ENCODE results near the gene UBE2Q2. TPM values are rescaled to one million over a fixed set of nuclear protein-coding genes. Genes with fewer than 3 reads are reported as not detected.
A peak's percentile ranks its signal among the peaks of the same experiment; 100 is the strongest.
"Not testable (repeated sequence)": the region's sequence is repeated elsewhere in the genome, so short reads cannot be mapped to it uniquely, and the experiment has no call there.

The UBE2Q2 gene
- polyA plus RNA-seq, 3 donors, result 13.6 to 22.1 (median 20.9) TPM

GRCh38 chr15:75801859-75802593 lies 41.2 kb upstream of the UBE2Q2 start:
- Histone ChIP-seq H2AFZ (ENCODE audit: insufficient read depth, low read depth, low read length, poor library complexity, severe bottlenecking) (peak overlapping the region; percentile 41), H3K79me2 (ENCODE audit: insufficient read depth, low read length) (no peaks in the 10 kb centered on the region), H4K20me1 (ENCODE audit: insufficient read depth, low read length) (no peaks in the 10 kb centered on the region), H3K27me3 (ENCODE audit: control insufficient read depth in 2 of 2, insufficient read depth in 2 of 2, low read length in 2 of 2) (peaks cover 13 to 16% of the 10 kb centered on the region in 2 donors), H3K9me3 (replicated peaks in 1 of 2; ENCODE audit: control insufficient read depth in 1 of 2, insufficient read depth in 1 of 2, low read length in 2 of 2) (no peaks in the 10 kb centered on the region), H3K4me2 (replicated peaks; ENCODE audit: extremely low read depth, low read length, poor library complexity, severe bottlenecking) (peak overlapping the region; percentile 67), H3K9ac (ENCODE audit: insufficient read depth, low read length, poor library complexity, severe bottlenecking) (no peak overlapping the region), H3K4me3 (replicated peaks in 1 of 3; ENCODE audit: low read depth in 2 of 3, low read length in 3 of 3) (peak overlapping the region in 1 of 3 experiments; percentile 59), H3K36me3 (replicated peaks in 1 of 2; ENCODE audit: control insufficient read depth in 1 of 2, insufficient read depth in 2 of 2, low read length in 2 of 2) (no peaks in the 10 kb centered on the region), H3K4me1 (ENCODE audit: control insufficient read depth in 1 of 2, insufficient read depth in 2 of 2, low read length in 2 of 2) (peaks cover 6 to 10% of the 10 kb centered on the region in 2 donors), H3K27ac (ENCODE audit: low read depth in 1 of 2, low read length in 2 of 2) (no peak overlapping the region)
- H3K4me1 Mint-ChIP-seq, result peaks cover 9% of the 10 kb centered on the region
- peaks cover 0 to 2% (median 0%) of the 10 kb centered on the region in 7 donors for H3K9me3 Mint-ChIP-seq
- H3K27ac Mint-ChIP-seq, result peak overlapping the region in 1 of 7 donors; percentile 74
- WGBS (ENCODE audit: insufficient coverage), result 5% methylated on average over 17 of the region's 25 CpGs
- TF ChIP-seq, protein P1, sequence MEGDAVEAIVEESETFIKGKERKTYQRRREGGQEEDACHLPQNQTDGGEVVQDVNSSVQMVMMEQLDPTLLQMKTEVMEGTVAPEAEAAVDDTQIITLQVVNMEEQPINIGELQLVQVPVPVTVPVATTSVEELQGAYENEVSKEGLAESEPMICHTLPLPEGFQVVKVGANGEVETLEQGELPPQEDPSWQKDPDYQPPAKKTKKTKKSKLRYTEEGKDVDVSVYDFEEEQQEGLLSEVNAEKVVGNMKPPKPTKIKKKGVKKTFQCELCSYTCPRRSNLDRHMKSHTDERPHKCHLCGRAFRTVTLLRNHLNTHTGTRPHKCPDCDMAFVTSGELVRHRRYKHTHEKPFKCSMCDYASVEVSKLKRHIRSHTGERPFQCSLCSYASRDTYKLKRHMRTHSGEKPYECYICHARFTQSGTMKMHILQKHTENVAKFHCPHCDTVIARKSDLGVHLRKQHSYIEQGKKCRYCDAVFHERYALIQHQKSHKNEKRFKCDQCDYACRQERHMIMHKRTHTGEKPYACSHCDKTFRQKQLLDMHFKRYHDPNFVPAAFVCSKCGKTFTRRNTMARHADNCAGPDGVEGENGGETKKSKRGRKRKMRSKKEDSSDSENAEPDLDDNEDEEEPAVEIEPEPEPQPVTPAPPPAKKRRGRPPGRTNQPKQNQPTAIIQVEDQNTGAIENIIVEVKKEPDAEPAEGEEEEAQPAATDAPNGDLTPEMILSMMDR (IDR thresholded peaks at IDR 0.05), result peak; percentile 95
- intact Hi-C loops (cut with micrococcal nuclease), result loop anchor here (1.0 to 5.0 kb wide), 3 partner anchors 75 to 119 kb away; no protein-coding TSS in a partner anchor
- no peaks in the 10 kb centered on the region for H3K36me3 Mint-ChIP-seq
- H3K27me3 Mint-ChIP-seq (ENCODE audit: low read depth in 3 of 3), result peaks cover 18 to 39% (median 19%) of the 10 kb centered on the region in 3 donors
- H3K4me3 Mint-ChIP-seq, result peak overlapping the region; percentile 64 to 88
- DNase-seq, result peak; percentile 70 to 76 (median 71)

- H3K36me3 Mint-ChIP-seq; H3K27ac Mint-ChIP-seq; H3K4me2 ChIP-seq (replicated peaks; ENCODE audit: extremely low read depth, low read length, poor library complexity, severe bottlenecking); H3K4me1 Mint-ChIP-seq; H4K20me1 ChIP-seq (ENCODE audit: insufficient read depth, low read length); H3K27ac ChIP-seq (ENCODE audit: low read depth in 1 of 2, low read length in 2 of 2); H3K4me3 Mint-ChIP-seq; H3K4me1 ChIP-seq (ENCODE audit: control insufficient read depth in 1 of 2, insufficient read depth in 2 of 2, low read length in 2 of 2); H3K27me3 ChIP-seq (ENCODE audit: control insufficient read depth in 2 of 2, insufficient read depth in 2 of 2, low read length in 2 of 2); intact Hi-C loops (cut with micrococcal nuclease); H3K9me3 ChIP-seq (replicated peaks in 1 of 2; ENCODE audit: control insufficient read depth in 1 of 2, insufficient read depth in 1 of 2, low read length in 2 of 2); H2AFZ ChIP-seq (ENCODE audit: insufficient read depth, low read depth, low read length, poor library complexity, severe bottlenecking); H3K4me3 ChIP-seq (replicated peaks in 1 of 3; ENCODE audit: low read depth in 2 of 3, low read length in 3 of 3); DNase-seq; H3K36me3 ChIP-seq (replicated peaks in 1 of 2; ENCODE audit: control insufficient read depth in 1 of 2, insufficient read depth in 2 of 2, low read length in 2 of 2); H3K79me2 ChIP-seq (ENCODE audit: insufficient read depth, low read length); H3K9ac ChIP-seq (ENCODE audit: insufficient read depth, low read length, poor library complexity, severe bottlenecking); H3K9me3 Mint-ChIP-seq: not testable (repeated sequence)
- no CpG with 5 or more reads among the region's 2 CpGs for WGBS (ENCODE audit: insufficient coverage)
- peaks cover 4 to 13% (median 7%) of the 10 kb centered on the region in 3 donors for H3K27me3 Mint-ChIP-seq (ENCODE audit: low read depth in 3 of 3)
Observed at GRCh38 chr15:75807486-75807885, 35.8 kb upstream of the UBE2Q2 start.

DNA sequence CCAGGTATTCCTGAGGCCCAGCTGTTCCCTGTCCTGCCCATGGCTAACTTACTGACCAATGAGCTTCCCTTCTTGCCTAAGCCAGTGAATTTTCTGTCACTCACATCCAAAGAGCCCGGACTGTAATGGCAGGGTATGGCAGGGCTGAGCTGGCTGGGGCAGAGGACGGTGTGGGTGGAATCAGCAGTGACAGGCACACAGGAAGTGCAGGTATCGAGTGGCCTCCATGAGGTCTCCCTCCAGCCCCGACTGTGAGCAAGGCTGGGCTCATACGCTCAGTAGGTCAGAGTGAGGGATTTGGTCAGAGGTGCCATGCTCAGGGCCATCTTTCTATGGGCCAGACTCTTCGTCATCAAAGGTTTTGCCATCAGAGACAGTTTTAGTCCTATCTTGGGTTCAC lies 35.2 kb upstream of the UBE2Q2 start:
- H3K4me2 ChIP-seq (replicated peaks; ENCODE audit: extremely low read depth, low read length, poor library complexity, severe bottlenecking); H3K4me3 ChIP-seq (replicated peaks in 1 of 3; ENCODE audit: low read depth in 2 of 3, low read length in 3 of 3); DNase-seq; H3K79me2 ChIP-seq (ENCODE audit: insufficient read depth, low read length); H3K4me1 ChIP-seq (ENCODE audit: control insufficient read depth in 1 of 2, insufficient read depth in 2 of 2, low read length in 2 of 2); H3K9me3 Mint-ChIP-seq; H3K4me1 Mint-ChIP-seq; H3K9me3 ChIP-seq (replicated peaks in 1 of 2; ENCODE audit: control insufficient read depth in 1 of 2, insufficient read depth in 1 of 2, low read length in 2 of 2); H3K27me3 ChIP-seq (ENCODE audit: control insufficient read depth in 2 of 2, insufficient read depth in 2 of 2, low read length in 2 of 2); H2AFZ ChIP-seq (ENCODE audit: insufficient read depth, low read depth, low read length, poor library complexity, severe bottlenecking); H3K27ac ChIP-seq (ENCODE audit: low read depth in 1 of 2, low read length in 2 of 2); H3K36me3 Mint-ChIP-seq; H4K20me1 ChIP-seq (ENCODE audit: insufficient read depth, low read length); intact Hi-C loops (cut with micrococcal nuclease); H3K36me3 ChIP-seq (replicated peaks in 1 of 2; ENCODE audit: control insufficient read depth in 1 of 2, insufficient read depth in 2 of 2, low read length in 2 of 2); H3K4me3 Mint-ChIP-seq; H3K27ac Mint-ChIP-seq; H3K9ac ChIP-seq (ENCODE audit: insufficient read depth, low read length, poor library complexity, severe bottlenecking): not testable (repeated sequence)
- 87% methylated on average over 3 of the region's 6 CpGs for WGBS (ENCODE audit: insufficient coverage)
- peaks cover 4 to 13% (median 7%) of the 10 kb centered on the region in 3 donors for H3K27me3 Mint-ChIP-seq (ENCODE audit: low read depth in 3 of 3)

Measured in CD14-positive monocyte (primary cell).